GM10248 (cell line): ENCODE data around the gene GIPC3.

ENCODE experiments used
- CTCF ChIA-PET: fragments of 300-600 bp; sonication (Branson Sonifier 250); formaldehyde crosslinking; extraction: SDS; loops from one replicate; lab custom pipeline; 2021; ENCODE audit warnings: antibody characterized with exemption; lab: Yijun Ruan, JAX
- POLR2A ChIA-PET: fragments of 350-650 bp; sonication (Branson Sonifier 250); formaldehyde crosslinking; extraction: SDS; loops from one replicate; lab custom pipeline; 2020; ENCODE audit warnings: antibody characterized with exemption; lab: Yijun Ruan, JAX
- DNase-seq: peaks from one replicate; pipeline ENCODE4 v3.0.0; 2012; ENCODE audit errors: extremely low spot score
- CTCF ChIP-seq: IDR thresholded peaks from 2 replicates; pipeline ENCODE4 v1.5.1; 2012; ENCODE audit warnings: mild to moderate bottlenecking, low read depth; ENCODE audit errors: extremely low read depth, missing control alignments, control extremely low read depth

The GIPC3 gene

DNA sequence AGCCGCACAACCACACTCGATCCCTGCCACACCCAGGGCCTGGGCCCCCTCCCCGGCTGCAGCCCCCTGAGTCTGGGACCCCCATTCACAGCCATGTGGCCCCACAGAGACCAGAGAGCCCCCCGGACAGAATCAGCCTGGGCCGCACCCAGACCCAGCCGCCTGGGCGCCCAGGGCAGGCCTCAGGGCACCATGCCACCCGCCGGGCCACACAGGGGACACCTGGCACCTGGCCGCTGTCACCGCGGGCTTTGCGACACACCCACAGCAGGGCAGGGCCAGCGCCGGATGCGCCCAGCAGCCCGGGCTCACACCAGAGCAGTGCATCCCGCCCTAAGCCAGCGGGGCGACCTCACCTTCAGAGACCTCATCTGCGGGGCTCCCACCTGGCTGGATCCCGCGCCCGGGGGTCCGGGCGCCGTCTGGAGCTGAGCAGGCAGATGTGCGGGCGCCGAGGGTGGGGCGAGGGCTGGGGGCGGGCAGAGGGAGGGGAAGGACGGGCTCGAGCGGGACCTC, 21.0 kb downstream of the GIPC3 start:
- DNase-seq: no peak
- no peak for TF ChIP-seq CTCF
- ChIA-PET CTCF (no interaction called here), POLR2A (interaction anchor here (0.7 kb wide), 1 partner anchor 14 kb away, joined by 3 read pairs; no protein-coding TSS in a partner anchor)

DNA sequence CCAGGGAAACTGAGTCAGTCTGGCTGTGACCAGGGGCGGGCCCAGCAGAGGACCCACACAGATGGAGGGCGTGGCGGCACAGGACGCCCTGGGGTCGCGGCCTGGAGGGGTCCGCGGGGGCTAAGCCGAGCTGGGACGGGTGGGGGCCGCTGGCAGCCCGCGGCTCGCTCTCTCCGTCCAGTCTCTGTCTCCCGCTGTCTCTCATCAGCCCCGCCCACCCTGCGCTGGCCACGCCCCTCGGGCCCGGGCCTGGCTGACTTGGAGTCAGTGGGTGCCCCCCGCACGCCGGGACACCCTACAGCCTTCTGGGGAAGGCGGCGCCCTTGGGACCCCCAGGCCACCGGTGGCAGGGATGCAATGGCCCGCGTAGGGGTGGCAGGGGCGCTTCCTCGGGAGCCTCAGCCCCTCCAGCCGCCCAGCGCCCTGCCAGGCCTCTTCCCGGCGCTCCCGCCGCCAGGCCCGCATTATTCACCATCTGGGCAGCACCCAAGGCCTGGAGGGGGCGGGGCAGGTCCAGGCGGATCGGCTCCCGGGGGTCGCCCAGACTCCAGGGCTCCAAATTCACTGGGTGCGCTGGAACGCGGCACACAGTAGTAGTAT, 21.5 kb downstream of the GIPC3 start, which contains the start of gene TBXA2R:
TBXA2R (minus strand) TSS at position 186 of the 600 bp plus-strand sequence. CDS start 6,241 bp downstream, outside the sequence.
- peak; percentile 84 for DNase-seq
- TF ChIP-seq CTCF: no peak
- POLR2A ChIA-PET: interaction anchor here (0.7 kb wide), 1 partner anchor 13 kb away, joined by 3 read pairs; no protein-coding TSS in a partner anchor
- CTCF ChIA-PET: no interaction called here

DNA sequence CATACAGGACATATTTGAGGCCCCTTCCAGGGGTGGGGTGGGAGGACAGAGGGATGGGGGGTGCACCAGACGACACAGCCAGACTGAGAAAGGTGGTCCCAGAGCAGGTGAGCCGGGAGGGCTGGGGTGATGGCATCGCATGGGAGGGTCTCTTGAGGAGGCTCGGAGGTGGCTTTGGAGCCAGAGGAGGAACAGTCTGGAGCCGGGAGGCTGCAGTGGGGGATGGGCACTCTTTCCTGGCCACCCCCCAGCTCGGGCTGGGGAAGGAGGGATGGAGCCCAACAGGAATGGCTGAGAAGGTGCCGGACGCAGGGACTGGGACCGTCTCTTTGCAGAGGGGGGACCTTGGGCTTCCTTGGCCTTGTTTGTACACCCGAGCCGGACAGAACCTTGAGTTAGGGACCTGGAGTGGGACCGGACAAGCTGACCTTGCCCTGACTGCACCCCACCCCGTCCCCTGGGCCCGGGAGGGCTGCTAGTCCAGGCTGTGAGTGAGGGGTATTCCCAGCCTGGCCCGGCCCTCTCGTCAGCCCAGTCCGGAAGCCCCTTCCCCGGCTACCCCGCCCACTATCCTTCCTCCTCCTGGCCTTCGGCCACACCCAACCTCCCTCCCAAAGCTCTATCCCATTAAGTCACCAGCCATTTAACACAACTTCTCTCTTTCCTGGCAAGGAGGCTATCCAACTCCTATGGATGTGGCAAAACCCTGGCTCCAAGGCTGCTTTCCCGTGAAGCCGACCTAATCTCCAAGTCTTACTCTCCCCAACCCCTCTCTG, 22.2 kb downstream of the GIPC3 start:
- ChIA-PET CTCF (interaction anchor here (0.9 to 2.1 kb wide), 4 partner anchors 12 to 22 kb away, joined by 3 to 13 read pairs (median 6); partner anchors contain the start of gene GIPC3), POLR2A (no interaction called here)
- no peak for DNase-seq
- no peak for TF ChIP-seq CTCF

GRCh38 chr19:3608079-3608641, 22.9 kb downstream of the GIPC3 start:
- POLR2A ChIA-PET: interaction anchor here (0.6 kb wide), 1 partner anchor 91 kb away, joined by 4 read pairs; no protein-coding TSS in a partner anchor
- no peak for DNase-seq
- no peak for TF ChIP-seq CTCF
- CTCF ChIA-PET: interaction anchor here (0.9 to 2.1 kb wide), 5 partner anchors 12 to 303 kb away, joined by 3 to 13 read pairs (median 5); partner anchors contain the start of gene GIPC3

- ChIA-PET POLR2A (interaction anchor here (0.6 kb wide), 1 partner anchor 91 kb away, joined by 4 read pairs; no protein-coding TSS in a partner anchor), CTCF (interaction anchor here (1.0 to 2.1 kb wide), 5 partner anchors 11 to 304 kb away, joined by 3 to 13 read pairs (median 5); partner anchors contain the start of gene GIPC3)
- no peak for TF ChIP-seq CTCF
- DNase-seq: no peak
Observed at GRCh38 chr19:3608750-3609322, 23.6 kb downstream of the GIPC3 start.
